HepG2 (cell line): Measurements from ENCODE around the gene RNF10.

Experiments used
- CEBPB ChIP-seq: IDR thresholded peaks from 2 replicates; pipeline ENCODE4 v1.6.1; 2011; ENCODE audit warnings: low read depth, low read length, improper control_type of control experiment, borderline replicate concordance
- CHD2 ChIP-seq: IDR thresholded peaks from 2 replicates; pipeline ENCODE4 v1.6.1; 2011; ENCODE audit warnings: low read depth, low read length, improper control_type of control experiment
- CTCF ChIP-seq: sonication (generic); formaldehyde crosslinking; IDR thresholded peaks from 2 replicates; pipeline ENCODE4 v1.5.0; 2020; ENCODE audit warnings: mild to moderate bottlenecking, missing genetic modification reagents, moderate library complexity
- ETV6 ChIP-seq: sonication (generic); formaldehyde crosslinking; conservative IDR thresholded peaks from 2 replicates; pipeline ENCODE4 v1.4.0; 2020; ENCODE audit warnings: missing genetic modification reagents
- FOSL1 ChIP-seq: sonication (generic); formaldehyde crosslinking; IDR thresholded peaks from 2 replicates; pipeline ENCODE4 v1.9.0; 2021; ENCODE audit warnings: missing genetic modification reagents, borderline replicate concordance
- MAFG ChIP-seq: sonication (generic); formaldehyde crosslinking; IDR thresholded peaks from 2 replicates; pipeline ENCODE4 v1.5.1; 2020; ENCODE audit warnings: mild to moderate bottlenecking, missing genetic modification reagents
- NFATC3 ChIP-seq: sonication (generic); formaldehyde crosslinking; IDR thresholded peaks from 2 replicates; pipeline ENCODE4 v1.5.1; 2020; ENCODE audit warnings: mild to moderate bottlenecking, missing genetic modification reagents
- NR3C1 ChIP-seq: sonication (generic); formaldehyde crosslinking; IDR thresholded peaks from 2 replicates; pipeline ENCODE4 v1.4.0; 2020; ENCODE audit warnings: missing genetic modification reagents
- PREB ChIP-seq: sonication (generic); formaldehyde crosslinking; IDR thresholded peaks from 2 replicates; pipeline ENCODE4 v1.4.0; 2020; ENCODE audit warnings: missing genetic modification reagents
- TCF7L2 ChIP-seq: IDR thresholded peaks from 2 replicates; pipeline ENCODE4 v1.6.1; 2011; ENCODE audit warnings: mild to moderate bottlenecking, low read depth, low read length, moderate library complexity
- ZNF230 ChIP-seq: sonication (generic); formaldehyde crosslinking; IDR thresholded peaks from 2 replicates; pipeline ENCODE4 v1.4.0; 2020; ENCODE audit warnings: mild to moderate bottlenecking, missing genetic modification reagents
- ZNF720 ChIP-seq: sonication (generic); formaldehyde crosslinking; IDR thresholded peaks from 2 replicates; pipeline ENCODE4 v1.4.0; 2020; ENCODE audit warnings: missing genetic modification reagents

- TF ChIP-seq CHD2, result no peak
- TF ChIP-seq FOSL1 (CRISPR knock-in tag), result no peak
- TF ChIP-seq CTCF (CRISPR knock-in tag), result no peak
- no peak for TF ChIP-seq CEBPB
- TF ChIP-seq ZNF720 (CRISPR knock-in tag), result no peak
- no peak for TF ChIP-seq ETV6
- no peak for TF ChIP-seq ZNF230 (CRISPR knock-in tag)
- TF ChIP-seq NR3C1 (CRISPR knock-in tag), result no peak
- TF ChIP-seq TCF7L2, result no peak
- no peak for TF ChIP-seq PREB (CRISPR knock-in tag)
- no peak for TF ChIP-seq MAFG
- TF ChIP-seq NFATC3 (CRISPR knock-in tag), result no peak
Measured at GRCh38 chr12:120490325-120490724, 43.8 kb upstream of the RNF10 start.
